GM18508 (cell line): ENCODE data around the gene GLCE.

ENCODE experiments used
- ATAC-seq: cut with Tn5 transposase; IDR thresholded peaks from one replicate; pipeline ENCODE4 v1.9.1; 2021; ENCODE audit warnings: moderate number of reproducible peaks; ENCODE audit not compliant: insufficient read depth, unreplicated experiment

The GLCE gene

DNA sequence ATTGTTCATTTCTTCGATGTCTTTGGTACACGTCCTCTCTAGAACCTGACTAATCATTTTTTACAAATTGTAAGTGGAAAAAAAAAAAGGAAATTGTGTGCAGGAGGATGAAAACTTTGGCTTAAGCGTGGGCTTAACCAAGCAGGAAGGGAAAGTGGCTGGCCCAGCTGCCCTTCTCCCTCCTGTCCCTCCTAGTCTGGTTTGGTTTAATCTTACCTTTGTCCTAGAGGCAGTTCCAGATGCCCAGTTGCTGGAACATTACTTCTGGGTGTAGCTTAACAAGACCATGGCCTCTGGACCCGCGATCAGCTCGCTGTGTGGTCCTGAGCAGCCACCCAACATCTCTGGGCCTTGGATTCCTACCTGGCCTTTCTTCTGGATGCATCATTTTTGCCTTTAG, 153.7 kb downstream of the GLCE start:
- no peak for ATAC-seq

DNA sequence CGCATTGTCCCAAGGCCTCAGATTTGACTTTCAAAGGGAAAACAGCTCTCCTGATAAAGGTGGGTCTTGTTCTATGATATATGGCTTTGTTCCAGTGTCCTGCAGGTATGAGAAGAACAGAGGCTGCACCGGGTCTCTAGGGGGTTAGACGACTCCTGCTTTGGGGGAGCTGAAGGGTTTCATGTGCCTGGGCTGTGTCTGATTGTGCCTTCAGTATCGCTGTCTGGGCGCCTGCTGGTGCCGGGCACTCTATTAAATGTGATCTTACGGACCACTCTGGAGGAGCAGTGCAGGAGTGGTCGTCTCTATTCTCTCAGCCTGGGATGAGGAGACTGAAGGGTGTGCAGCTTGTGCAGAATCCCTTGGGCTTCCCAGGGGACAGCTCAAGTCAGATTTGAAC, 154.3 kb downstream of the GLCE start:
- ATAC-seq: no peak

GRCh38 chr15:69315402-69316110, 155.1 kb downstream of the GLCE start:
- ATAC-seq: no peak

GRCh38 chr15:69316291-69316690, 155.9 kb downstream of the GLCE start:
- no peak for ATAC-seq

- ATAC-seq: no peak
These were observed 157.0 kb downstream of the GLCE start for GRCh38 chr15:69317392-69317841.

DNA sequence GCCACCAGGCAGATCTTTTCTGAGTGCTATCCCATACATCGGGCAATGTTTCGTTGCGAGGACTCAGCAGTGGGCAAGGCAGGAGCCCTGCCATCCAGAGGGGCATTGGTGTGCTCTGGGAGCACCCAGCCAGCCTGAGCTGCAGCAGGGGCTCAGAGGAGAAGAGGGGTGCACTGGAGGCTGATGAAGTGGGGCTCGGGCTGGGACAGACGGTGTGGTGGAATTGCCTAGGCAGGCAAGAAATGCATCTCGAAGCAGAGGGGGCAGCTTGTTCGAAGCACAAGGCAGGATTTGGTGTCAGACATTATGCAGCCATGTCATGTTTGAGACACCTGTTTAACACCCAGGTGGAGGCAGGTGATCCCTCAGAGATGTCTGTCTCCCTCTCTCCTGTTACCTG, 157.6 kb downstream of the GLCE start:
- ATAC-seq: no peak

GRCh38 chr15:69319384-69320375, 159.2 kb downstream of the GLCE start:
- no peak for ATAC-seq

- ATAC-seq: no peak
These were observed 160.6 kb downstream of the GLCE start for GRCh38 chr15:69320977-69321554.
